Inflammatory macrophage (primary cell): ENCODE measurements around the gene SYT3.
"Not testable (repeated sequence)": the region's sequence is repeated elsewhere in the genome, so short reads cannot be mapped to it uniquely, and the experiment has no call there.

Source experiments
- DNase-seq, 2 donors: peaks; one replicate each; pipeline ENCODE4 v3.0.0-alpha.2; 2020 to 2022

SYT3 gene

DNA sequence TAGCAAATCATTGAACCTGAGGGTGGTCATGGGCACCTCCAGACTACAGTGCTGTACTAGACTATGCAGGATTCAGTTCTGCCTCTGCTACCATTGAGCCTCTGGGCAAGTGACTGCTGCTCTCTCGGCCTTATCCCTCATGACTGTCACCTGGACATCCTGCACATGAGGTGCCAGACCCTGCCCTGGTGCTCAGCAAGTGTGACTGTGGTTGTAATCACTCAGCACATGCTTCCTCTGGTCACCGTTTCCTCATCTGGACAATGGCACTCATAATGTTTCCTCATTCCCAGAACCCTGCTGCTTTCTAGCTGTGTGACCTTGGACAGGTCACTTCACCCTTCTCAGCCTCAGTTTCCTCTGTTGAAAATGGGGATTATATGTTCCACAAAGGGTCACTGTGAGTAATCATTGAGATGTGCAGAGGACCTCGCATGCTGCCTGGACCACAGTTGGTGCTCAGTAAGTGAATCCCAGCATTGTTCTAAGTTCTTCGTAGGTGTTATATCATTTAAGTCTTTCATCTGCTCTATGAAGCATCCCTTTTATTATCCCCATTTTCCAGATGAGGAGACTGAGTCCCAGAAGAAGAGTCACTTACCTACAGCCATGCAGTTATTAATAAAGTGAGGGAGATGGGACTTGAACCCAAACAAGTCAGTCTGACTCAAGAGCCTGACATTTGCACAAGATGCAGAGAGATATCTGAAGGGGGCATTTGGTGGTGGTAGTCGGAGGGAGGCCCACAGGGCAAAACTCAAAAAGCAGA lies 3.2 kb downstream of the SYT3 start:
- DNase-seq, result no peak

DNA sequence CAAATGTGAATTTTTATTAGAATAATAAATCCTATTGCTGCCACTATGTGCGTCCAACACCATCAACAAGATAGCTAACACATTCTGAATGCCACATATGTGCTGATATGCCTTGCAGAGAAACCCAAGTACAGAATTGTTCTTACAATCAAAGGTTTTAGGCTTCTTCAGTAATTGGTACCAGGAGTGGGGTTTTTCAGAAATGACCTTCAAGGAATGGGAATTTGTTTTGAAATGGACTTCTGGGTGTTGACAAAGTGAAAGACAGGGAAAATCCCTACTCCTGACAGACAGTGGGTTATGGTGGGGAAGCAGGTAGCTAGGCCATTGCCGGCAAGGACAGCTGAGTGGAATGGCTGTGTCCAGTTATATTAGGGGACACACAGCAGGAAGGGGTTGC lies 5.7 kb downstream of the SYT3 start:
- DNase-seq, result no peak

DNA sequence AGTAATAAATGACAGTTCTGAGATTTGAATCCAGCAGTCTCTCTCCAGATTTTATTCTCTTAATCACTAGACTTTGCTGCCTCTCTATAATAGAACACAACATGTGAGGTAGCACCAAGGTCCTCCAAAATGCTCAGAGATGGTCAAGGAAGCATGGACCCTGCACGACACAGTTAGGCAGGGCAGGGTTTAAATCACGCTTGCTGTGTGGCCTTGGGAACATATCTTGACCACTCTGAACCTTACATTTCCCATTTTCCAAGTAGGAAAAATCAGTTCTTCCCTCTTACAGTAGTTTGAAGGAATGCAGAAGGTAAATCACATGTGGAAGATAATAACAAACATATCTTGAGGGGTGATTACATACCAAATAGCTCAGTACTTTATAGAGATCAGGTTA lies 6.3 kb downstream of the SYT3 start:
- DNase-seq, result no peak

DNA sequence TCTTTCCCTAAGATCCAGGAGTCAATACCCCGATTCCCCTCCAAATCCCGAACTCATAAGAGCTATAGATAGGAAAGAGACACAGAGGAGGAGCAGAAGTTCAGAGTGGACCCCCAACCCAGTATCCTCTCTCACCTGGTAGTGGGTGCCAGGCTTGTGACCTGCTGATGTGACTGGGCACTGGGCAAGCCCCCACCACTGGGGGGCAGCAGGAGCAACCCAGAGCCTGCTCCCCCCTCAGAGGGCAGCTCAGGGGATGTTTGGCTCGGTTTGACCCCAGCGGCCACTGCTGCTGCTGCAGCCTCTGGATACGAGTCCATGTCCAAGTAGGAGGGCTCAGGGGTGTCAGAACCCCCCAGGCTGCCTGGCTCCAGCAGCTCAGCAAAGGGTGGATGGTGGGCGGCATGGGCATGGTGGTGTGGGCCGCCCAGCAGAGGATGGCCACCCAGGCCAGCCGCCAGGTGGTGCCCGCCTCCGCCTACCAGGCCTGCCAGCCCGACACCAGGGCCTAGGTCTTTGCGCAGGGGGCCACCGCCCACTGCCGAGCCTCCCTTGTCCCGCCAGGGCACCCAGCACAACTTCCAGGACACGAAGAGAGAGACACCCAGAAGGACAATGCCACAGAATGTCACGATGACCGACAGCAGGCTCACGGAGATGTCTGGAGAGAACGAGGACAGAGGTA lies 7.4 kb downstream of the SYT3 start:
- no peak for DNase-seq

DNA sequence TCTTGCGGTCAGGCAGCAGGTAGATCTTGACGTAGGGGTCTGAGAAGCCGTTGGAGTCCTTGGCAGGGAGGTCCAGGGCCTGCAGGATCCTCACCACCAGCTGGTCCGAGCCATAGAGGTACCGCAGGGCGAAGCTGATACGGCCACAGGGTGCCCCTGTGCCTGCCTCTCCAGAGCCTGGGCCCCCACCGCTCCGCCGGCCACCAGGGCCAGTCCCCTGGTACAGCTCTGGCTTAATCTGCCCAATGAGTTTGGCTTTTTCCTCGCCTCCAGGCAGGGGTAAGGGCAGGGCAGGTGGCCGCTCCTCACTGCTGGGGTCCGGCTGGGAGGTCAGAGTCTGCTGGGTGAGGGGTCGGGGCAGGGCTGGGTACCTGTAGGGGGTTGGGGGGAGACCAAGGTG lies 9.9 kb downstream of the SYT3 start:
- DNase-seq, result no peak

DNA sequence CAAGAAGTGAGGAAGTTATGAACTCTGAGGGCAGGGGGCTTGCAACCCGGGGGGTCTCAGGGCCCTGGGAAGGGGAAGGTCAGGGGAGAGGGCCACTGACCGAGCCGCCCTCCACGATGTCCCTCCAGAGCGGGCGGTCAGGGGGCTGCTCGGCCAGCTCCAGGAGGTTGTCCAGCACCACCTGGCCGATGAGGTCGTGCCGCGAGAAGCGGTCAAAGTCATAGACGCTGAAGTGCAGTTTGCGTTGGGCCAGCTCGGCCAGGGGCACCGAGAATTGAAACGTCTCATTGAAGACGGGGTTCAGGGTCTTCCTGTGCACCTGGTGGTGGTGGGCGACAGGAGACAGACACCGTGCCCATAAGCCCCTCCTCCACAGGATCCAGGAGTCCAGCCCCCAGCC lies 10.5 kb downstream of the SYT3 start:
- DNase-seq, result no peak

DNA sequence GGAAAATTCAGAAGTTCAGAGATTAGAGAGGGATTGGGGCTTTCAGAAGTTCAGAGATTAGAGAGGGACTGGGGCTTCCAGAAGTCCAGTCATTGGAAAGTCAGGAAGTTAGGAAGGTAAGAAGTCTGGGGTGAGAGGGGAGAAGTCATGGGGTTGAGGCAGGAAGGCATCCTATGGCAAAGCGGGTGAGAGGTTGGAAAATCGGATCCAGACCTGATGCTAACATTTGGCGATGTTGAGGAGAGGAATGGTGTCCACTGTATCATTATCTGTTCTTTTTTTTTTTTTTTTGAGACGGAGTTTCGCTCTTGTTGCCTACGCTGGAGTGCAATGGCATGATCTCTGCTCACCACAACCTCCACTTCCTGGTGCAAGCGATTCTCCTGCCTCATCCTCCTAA lies 11.1 kb downstream of the SYT3 start:
- DNase-seq, result no peak

DNA sequence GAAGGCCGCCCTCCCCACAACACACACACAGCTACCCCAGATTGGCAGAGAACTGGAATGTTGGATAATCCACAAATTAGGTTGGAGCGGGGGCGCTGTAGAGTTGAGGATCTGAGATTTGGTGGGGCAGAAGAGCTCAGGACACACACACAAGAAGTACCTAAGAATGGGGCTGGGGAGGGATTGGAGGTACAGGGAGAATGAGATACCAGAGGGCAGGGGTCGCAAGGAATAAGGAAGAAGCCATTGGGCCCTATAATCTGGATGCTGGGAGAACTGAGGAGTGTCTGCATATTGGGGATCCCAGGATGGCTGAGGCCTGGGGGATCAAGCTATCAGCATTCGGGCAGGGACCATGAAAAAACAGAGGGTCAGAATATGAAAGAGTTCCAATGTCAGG lies 11.5 kb downstream of the SYT3 start:
- DNase-seq, result no peak

DNA sequence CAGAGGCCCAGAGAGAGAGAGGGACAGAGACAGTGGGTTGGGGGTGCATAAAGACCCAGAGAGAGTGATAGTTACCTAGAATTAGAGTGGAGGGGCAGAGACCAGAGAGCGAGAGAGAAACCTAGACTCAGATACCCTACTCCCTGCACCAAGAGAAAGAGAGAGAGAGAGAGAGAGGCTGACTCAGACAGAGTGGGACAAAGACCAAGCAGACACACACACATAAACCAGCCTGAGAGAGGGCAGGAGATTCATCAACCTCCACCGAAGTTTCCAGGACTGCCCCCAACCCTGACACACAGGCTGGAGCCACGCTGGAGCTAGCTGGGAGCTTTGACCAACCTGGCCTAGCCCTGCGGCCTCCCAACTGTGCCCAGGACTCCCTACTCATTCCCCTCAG lies 12.9 kb downstream of the SYT3 start:
- DNase-seq, result no peak

DNA sequence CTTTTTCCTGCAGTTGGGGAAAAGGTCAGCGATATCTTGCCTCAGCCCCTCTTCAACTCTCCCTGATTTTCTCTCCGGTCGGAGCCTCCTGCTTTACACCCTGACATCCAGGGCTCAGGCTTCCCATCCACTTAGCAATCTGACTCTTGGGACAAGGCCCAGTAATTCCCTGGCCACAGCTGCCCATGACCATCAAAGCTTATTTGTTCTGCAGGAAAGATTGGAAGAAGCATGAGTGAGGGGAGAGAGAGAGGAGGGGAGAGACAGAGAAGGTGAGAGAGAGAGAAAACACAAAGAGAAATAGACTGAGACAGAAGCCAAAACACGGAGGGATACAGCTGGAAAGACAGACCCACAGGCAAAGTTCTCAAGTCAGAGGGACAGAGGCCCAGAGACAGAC lies 13.7 kb downstream of the SYT3 start:
- no peak for DNase-seq

DNA sequence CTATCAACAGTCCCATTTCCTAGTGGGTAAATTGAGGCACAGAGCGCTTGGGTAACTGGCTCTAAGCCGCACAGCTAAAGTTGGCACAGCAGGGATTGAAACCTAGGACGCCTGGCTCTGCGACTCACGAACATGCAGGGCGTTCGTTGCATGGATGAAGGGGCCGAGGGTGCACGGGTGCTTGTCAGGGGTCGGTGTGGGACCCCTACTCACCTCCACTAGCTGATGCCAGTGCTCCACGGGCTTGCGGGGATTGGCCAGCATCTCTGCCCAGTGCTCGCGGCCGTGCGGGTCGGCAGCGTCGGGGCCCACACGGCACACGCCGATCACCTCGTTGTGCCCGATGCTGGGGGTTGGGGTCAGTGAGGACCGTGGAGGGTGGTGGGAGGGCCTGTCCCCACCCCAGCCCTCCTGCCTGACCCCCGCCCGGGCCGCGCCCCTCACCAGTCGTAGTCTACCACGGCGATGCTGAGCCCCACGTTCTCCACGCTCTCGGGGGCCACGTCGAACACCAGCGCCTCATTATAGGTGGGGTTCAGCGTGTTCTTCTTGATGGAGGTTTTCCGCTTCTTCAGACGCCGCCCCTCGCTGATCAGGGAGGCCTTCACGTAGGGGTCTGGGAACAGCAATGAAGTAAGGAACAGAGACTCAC lies 14.6 kb downstream of the SYT3 start:
- DNase-seq, result no peak

DNA sequence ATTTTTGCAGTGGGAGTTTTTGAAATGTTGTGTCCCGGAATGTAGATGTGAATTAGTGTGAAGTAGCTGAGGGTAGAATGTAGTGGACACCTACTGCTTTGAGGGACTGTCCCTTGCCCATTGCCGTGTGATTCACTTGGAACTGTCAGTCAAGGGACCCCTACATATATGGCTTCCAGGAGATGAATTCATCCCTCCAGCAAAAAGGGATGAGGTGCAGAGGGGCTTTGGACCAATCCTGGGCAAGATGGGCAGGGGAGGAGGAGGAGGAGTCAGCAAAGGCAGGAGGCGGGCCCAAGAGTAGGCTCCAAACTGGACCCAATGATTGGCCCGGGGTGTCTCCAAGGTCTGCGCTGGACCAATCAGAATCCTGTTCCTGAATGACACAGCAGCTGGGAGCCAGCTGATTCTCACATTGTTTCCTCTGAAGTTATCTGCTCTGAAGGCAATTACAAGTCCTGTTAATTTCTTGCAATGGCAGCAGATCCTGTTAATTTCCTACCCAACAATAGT lies 19.2 kb downstream of the SYT3 start:
- DNase-seq, result not testable (repeated sequence)

DNA sequence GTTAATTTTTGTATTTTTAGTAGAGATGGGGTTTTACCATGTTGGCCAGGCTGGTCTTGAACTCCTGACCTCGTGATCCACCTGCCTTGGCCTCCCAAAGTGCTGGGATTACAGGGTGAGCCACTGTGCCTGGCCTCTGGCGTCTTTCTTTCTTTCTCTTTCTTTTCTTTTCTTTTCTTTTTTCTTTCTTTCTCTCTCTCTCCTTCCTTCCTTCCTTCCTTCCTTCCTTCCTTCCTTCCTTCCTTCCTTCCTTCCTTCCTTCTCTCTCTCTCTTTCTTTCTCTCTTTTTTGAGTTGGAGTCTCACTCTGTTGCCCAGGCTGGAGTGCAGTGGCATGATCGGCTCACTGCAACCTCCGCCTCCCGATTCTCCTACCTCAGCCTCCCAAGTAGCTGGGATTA lies 20.5 kb downstream of the SYT3 start:
- DNase-seq, result not testable (repeated sequence)

DNA sequence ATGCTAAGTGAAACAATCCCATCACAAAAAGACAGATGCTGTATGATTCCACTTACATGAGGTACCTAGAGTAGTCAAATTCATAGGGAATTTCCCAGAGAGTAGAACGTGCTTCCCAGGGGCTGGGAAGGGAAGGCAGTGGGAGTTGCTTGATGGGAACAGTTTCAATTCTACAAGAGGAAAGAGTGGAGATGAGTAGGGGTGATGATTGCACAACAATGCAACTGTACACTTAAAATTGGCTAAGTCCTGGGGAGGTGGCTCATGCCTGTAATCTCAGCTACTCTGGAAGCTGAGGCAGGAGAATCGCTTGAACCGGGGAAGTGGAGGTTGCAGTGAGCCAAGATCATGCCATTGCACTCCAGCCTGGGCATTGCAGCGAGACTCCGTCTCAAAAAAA lies 21.3 kb downstream of the SYT3 start:
- DNase-seq, result not testable (repeated sequence)

DNA sequence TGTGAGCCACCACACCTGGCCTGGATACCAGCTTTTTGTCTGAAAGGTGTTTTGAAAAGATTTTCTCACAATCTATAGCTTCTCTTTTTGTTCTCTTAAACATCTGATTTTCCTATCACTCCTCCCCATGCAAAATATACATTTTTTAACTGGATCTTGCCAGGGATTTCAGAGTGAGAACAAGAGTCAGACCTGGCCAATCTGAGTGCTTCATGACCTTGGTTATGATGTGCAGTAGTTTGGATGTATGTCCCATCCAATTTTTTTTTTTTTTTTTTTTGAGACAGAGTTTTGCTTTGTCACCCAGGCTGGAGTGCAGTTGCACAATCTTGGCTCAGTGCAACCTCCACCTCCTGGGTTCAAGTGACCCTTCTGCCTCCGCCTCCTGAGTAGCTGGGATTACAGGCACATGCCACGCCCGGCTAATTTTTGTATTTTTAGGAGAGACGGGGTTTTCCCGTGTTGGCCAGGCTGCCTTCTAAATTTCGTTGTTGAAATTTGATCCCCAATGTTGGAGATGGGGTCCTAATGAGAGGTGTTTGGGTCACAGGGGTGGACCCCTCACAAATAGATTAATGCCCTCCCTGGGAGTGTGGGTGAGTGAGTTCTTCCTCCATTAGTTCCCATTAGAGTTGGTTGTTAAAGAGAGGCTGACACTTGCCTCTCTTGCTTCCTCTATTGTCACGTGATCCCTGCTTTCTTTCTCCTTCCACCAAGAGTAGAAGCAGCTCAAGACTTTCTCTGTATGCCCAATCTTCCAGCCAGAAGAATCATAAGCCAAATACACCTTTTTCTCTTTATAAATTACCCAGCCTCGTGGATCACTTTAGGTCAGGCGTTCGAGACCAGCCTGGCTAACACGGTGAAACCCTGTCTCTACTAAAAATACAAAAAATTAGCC lies 26.9 kb downstream of the SYT3 start:
- DNase-seq, result not testable (repeated sequence)

DNA sequence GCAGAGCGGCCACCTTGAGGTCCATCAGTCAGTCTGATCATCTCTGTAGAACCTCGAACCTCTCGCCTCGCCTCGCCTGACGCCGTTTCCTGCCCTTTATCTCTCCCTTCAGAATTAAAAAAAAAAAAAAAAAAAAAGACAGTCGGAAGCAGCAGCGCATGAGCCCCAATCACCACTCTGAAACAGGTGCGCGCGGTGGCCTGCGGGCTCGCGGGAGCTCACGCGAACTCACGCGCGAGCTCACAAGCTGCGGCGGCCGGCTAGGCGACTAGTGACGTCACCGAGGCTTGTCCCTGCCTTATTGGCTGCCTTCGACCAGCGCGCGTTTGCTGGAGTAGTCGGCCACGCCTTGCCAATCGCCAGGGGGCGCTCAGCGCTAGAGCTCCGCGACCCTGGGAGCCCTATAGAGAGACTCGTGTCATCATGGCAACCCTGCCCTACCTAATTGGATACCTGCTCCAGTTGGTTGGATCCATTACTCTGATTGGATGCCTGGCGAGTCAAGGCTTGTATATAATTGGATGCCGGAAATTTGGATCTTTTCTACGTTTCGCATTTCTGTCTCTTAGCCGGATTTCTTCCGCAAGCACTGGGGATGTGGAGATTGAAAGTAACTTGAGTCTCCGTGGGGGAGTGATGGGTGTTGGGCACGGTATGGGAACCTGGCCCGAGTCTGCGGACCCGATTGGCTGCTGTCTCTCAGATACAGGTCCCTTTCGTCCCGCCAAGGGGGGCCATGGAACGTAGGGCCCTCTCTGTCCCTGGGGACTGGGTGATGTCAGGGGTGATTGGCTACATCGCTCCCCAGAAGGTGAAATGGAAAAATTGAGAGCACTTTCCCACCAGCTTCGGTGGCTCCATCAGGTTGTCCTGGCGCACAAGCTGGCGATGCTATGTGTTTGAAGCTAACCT lies 31.6 kb downstream of the SYT3 start:
- DNase-seq, result peak; percentile 59 to 68

DNA sequence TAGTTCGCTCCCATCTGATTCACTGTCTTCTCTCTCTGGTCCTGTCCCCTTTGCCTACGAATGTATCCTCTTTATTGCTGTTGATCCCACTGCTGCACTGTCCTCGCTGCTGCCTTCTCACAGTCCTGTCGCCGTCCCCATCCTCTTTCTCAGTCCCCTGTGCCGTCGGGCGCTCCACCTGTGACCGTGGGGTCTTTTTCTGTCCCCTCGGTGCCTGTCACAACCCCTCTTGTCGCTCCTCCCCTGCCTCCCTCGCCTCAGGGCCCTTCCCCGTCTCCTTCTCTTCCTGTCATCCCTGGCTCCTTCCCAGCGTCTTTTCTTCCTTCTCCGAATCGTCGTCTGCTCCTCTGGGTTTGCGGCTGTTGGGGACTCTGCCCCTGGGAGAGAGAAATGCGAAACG lies 32.3 kb downstream of the SYT3 start:
- no peak for DNase-seq

DNA sequence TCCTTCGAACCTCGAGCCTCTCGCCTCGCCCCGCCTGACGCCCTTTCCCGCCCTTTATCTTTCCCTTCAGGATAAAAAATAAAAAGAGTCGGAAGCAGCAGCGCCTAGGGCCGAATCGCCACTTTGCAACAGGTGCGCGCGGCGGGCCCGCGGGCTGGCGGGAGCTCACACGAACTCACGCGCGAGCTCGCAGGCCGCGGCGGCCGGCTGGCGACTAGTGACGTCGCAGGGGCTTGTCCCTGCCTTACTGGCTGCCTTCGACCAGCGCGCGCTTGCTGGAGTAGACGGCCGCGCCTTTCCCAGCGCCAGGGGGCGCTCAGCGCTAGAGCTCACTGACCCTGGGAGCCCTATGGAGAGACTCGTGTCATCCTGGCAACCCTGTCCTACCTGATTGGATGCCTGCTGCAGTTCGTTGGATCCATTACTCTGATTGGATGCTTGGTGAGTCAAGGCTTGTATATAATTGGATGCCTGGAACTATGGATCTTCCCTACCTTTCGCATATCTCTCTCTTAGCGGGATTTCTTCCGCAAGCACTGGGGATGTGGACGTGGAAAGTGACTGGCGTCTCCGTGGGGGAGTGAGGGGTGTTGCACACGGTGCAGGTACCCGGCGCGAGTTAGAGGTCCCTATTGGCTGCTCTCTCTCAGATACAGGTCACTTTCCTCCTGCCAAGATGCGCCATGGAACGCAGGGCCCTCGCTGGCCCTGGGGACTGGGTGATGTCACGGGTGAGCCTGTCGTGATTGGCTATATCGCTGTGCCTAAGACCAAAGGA lies 33.4 kb downstream of the SYT3 start:
- DNase-seq, result not testable (repeated sequence)

DNA sequence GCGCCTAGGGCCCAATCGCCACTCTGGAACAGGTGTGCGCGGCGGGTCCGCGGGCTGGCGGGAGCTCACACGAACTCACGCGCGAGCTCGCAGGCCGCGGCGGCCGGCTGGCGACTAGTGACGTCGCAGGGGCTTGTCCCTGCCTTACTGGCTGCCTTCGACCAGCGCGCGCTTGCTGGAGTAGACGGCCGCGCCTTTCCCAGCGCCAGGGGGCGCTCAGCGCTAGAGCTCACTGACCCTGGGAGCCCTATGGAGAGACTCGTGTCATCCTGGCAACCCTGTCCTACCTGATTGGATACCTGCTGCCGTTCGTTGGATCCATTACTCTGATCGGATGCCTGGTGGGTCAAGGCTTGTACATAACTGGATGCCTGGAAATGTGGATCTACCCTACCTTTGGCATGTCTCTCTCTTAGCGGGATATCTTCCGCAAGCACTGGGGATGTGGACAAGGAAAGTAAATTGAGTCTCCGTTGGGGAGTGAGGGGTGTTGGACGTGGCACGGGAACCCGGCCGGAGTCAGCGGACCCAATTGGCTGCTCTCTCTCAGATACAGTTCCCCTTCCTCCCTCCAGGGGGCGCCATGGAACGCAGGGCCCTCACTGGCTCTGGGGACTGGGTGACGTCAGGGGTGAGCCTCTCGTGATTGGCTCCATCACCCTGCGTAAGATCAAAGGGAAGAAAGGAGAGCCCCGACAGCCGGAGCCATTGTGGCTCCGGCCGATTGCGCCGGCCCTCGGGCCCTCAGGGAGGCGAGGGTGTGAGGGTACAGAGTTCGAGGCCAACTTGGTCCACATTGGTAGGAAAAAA lies 35.2 kb downstream of the SYT3 start:
- DNase-seq, result not testable (repeated sequence)

DNA sequence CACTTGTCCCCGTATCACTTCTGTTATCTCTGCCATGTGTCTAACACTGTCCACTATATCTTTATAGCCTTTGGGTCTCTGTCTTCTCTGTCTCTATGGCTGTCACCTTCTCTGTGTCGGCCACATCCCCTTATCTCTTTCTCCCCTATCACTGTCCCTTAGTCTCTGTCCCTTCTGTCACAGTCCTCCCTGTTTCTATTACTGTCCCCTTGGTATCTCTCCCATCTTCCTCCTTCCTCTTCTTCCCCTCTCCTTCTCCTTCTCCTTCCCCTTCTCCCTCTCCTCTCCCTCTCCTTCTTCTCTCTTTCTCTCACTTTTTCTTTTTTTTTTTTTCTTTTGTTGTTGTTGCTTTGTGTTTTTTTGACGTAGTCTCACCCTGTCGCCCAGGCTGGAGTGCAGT lies 36.7 kb downstream of the SYT3 start:
- no peak for DNase-seq
